DOHH2 (cell line): ENCODE measurements around the gene SLC22A2.
"Not testable (repeated sequence)": the region's sequence is repeated elsewhere in the genome, so short reads cannot be mapped to it uniquely, and the experiment has no call there.

ENCODE experiments used
- H3F3A ChIP-seq: fragments of 200-600 bp; sonication (generic), shearing (Covaris generic); 2 replicates; pipeline ENCODE4 v1.6.0; 2016; ENCODE audit warnings: antibody characterized with exemption, mild to moderate bottlenecking; ENCODE audit not compliant: control insufficient read depth, insufficient read depth
- H3K27ac ChIP-seq: fragments of 200-600 bp; sonication (generic); 2 replicates; pipeline ENCODE4 v1.5.1; 2014; ENCODE audit warnings: low read depth, mild to moderate bottlenecking, low read length, moderate library complexity
- H3K27me3 ChIP-seq: fragments of 200-600 bp; sonication (generic); 2 replicates; pipeline ENCODE4 v1.6.1; 2014; ENCODE audit warnings: mild to moderate bottlenecking, low read length, mixed read lengths; ENCODE audit not compliant: control insufficient read depth
- H3K36me3 ChIP-seq: fragments of 200-600 bp; sonication (generic); 2 replicates; pipeline ENCODE4 v1.6.1; 2014; ENCODE audit warnings: mild to moderate bottlenecking, low read length, moderate library complexity, mixed read lengths; ENCODE audit not compliant: control insufficient read depth
- H3K4me1 ChIP-seq: fragments of 200-600 bp; sonication (generic); 2 replicates; pipeline ENCODE4 v1.6.1; 2014; ENCODE audit warnings: mild to moderate bottlenecking, low read length, mixed read lengths; ENCODE audit not compliant: control insufficient read depth
- H3K4me2 ChIP-seq: fragments of 200-600 bp; sonication (generic); 2 replicates; pipeline ENCODE4 v1.6.0; 2014; ENCODE audit warnings: mild to moderate bottlenecking, low read length, moderate library complexity
- H3K4me3 ChIP-seq: fragments of 200-600 bp; sonication (generic); 2 replicates; pipeline ENCODE4 v1.5.1; 2014; ENCODE audit warnings: mild to moderate bottlenecking, low read length, mixed read lengths
- H3K79me2 ChIP-seq: fragments of 200-600 bp; sonication (generic); 2 replicates; pipeline ENCODE4 v1.6.1; 2014; ENCODE audit warnings: mild to moderate bottlenecking, low read length, mixed read lengths; ENCODE audit not compliant: control insufficient read depth
- H3K9me2 ChIP-seq: fragments of 200-600 bp; sonication (generic); replicated peaks from 2 replicates; pipeline ENCODE4 v1.6.1; 2014; ENCODE audit warnings: mild to moderate bottlenecking, low read length, mixed read lengths; ENCODE audit not compliant: control insufficient read depth
- H3K9me3 ChIP-seq: fragments of 200-600 bp; sonication (generic); 2 replicates; pipeline ENCODE4 v1.6.1; 2014; ENCODE audit warnings: antibody characterized with exemption, low read length, mixed read lengths; ENCODE audit not compliant: control insufficient read depth, insufficient read depth
- H4K20me1 ChIP-seq: fragments of 200-600 bp; sonication (generic); 2 replicates; pipeline ENCODE4 v1.6.0; 2014; ENCODE audit warnings: low read depth, mild to moderate bottlenecking, antibody characterized with exemption, low read length, moderate library complexity; ENCODE audit not compliant: control insufficient read depth, insufficient read depth
- CTCF ChIP-seq: fragments of 200-600 bp; sonication (generic); IDR thresholded peaks from one replicate; pipeline ENCODE4 v1.5.1; 2014; ENCODE audit warnings: antibody characterized with exemption, mild to moderate bottlenecking, low read depth, low read length; ENCODE audit not compliant: poor library complexity, severe bottlenecking
- EZH2phosphoT487 ChIP-seq: fragments of 200-600 bp; sonication (generic); IDR thresholded peaks from 2 replicates; pipeline ENCODE4 v1.6.1; 2017; ENCODE audit warnings: borderline replicate concordance, mild to moderate bottlenecking, antibody characterized with exemption, low read length, moderate library complexity, mixed read lengths

SLC22A2 gene

DNA sequence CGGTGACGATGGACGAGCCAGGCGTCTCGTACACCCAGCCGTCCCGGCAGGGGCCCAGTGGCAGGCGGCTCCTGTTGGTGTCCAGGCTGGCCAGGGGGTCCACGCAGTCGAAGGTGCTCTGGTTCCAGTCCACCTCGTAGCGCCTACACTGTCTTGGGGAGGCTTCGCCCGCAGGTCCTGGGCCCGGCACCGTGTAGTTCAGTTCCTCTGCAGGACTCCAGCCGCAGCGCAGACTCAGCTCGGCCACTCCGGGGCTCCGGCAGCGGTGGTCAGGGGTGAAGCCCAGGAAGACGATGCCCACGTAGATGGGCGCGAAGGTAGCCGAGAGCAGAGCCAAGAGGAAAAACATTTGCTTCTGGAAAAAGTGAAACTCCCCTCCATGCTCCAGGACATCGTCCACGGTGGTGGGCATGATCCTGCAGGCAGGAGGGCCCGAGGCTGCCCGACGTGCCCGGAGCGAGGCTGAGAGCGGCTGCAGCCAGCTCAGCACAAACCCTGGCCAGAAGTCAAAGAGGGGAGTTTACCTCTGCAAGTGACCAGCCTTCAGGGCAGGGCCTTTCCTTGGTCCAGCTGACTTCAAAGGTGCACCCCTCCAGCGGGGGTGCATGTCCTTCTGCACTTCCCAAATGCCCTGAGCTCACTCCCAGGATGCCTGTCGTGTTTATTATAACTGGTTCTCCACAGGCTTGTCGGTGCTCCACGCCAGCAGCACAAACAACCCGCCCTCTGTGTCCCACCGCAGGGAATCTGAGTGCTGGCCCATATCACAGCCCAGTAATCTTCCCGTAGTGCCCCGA lies at the start of gene SLC22A2:
TSS of gene SLC22A2 (minus strand) at position 476 of the 797 bp plus-strand sequence. CDS start at position 412, 64 bp downstream.
- H3K36me3 ChIP-seq = no peaks in the 10 kb centered on the region
- H3K4me3 ChIP-seq = no peak within 1 kb of the TSS
- no peak within 1 kb of the TSS for H3K27ac ChIP-seq
- TF ChIP-seq EZH2phosphoT487 = no peak
- TF ChIP-seq CTCF = no peak
- no peaks in the 10 kb centered on the region for H3K79me2 ChIP-seq
- H3K27me3 ChIP-seq = no peaks in the 10 kb centered on the region
- no peaks in the 10 kb centered on the region for H3K4me1 ChIP-seq
- H3K4me2 ChIP-seq = no peak within 1 kb of the TSS
- H3F3A ChIP-seq = no peaks in the 10 kb centered on the region
- no peaks in the 10 kb centered on the region for H3K9me2 ChIP-seq
- no peaks in the 10 kb centered on the region for H4K20me1 ChIP-seq
- H3K9me3 ChIP-seq = no peaks in the 10 kb centered on the region

DNA sequence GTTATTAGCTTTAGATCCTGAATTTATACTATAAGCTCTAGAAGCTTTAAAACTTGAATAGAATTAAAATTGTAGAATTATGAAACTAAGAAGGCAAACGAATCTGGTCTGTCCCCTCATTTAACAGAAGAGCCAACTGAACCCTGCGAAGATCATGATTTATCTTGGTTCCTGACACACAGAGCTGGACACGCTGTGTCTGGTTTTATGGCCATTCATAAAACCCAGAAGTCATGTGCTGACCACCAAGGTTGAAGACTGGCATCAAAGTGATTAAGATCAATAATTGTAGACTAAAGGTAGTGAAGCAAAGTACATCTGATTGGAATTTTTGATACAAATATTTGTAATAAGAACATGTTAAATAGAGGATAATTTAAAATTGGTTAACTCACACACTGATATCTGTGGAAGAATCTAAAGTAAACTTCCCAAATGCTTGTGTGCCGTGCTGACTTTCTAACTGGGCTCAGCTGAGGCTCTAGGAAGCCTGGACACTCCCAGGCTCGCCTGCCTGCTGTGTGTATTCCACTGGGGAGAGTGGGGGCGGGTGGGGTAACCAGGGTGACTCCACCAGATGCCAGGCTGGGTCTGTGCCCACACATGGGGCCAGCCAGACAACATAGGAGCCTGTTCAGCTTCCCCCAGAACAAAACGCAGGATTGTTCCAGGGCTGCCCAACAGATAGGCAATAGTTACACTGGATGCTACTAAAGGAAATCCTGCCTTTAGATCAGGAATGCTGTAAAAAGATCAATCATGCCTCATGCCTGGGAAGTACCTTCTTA lies 47.5 kb upstream of the SLC22A2 start:
- no peak overlapping the region for H3K4me2 ChIP-seq
- H3K27ac ChIP-seq = no peak overlapping the region
- no peaks in the 10 kb centered on the region for H3K36me3 ChIP-seq
- TF ChIP-seq EZH2phosphoT487 (no peak), CTCF (no peak)
- H3K9me3 ChIP-seq = peaks cover 4% of the 10 kb centered on the region; the same call in 1 of the 2 replicates
- H3K27me3 ChIP-seq = no peaks in the 10 kb centered on the region
- H4K20me1 ChIP-seq = no peaks in the 10 kb centered on the region
- H3F3A ChIP-seq = no peaks in the 10 kb centered on the region
- H3K4me1 ChIP-seq = no peaks in the 10 kb centered on the region
- H3K79me2 ChIP-seq = no peaks in the 10 kb centered on the region
- H3K9me2 ChIP-seq = no peaks in the 10 kb centered on the region
- no peak overlapping the region for H3K4me3 ChIP-seq

- Histone ChIP-seq H3K27ac (no peak overlapping the region), H3K4me2 (no peak overlapping the region), H3F3A (no peaks in the 10 kb centered on the region), H3K4me1 (no peaks in the 10 kb centered on the region), H3K79me2 (no peaks in the 10 kb centered on the region), H3K9me2 (no peaks in the 10 kb centered on the region), H3K4me3 (no peak overlapping the region), H3K9me3 (no peaks in the 10 kb centered on the region), H3K27me3 (no peaks in the 10 kb centered on the region), H3K36me3 (no peaks in the 10 kb centered on the region), H4K20me1 (no peaks in the 10 kb centered on the region)
- TF ChIP-seq EZH2phosphoT487 = no peak
- no peak for TF ChIP-seq CTCF
These were observed 45.2 kb upstream of the SLC22A2 start for GRCh38 chr6:160303806-160304205.

DNA sequence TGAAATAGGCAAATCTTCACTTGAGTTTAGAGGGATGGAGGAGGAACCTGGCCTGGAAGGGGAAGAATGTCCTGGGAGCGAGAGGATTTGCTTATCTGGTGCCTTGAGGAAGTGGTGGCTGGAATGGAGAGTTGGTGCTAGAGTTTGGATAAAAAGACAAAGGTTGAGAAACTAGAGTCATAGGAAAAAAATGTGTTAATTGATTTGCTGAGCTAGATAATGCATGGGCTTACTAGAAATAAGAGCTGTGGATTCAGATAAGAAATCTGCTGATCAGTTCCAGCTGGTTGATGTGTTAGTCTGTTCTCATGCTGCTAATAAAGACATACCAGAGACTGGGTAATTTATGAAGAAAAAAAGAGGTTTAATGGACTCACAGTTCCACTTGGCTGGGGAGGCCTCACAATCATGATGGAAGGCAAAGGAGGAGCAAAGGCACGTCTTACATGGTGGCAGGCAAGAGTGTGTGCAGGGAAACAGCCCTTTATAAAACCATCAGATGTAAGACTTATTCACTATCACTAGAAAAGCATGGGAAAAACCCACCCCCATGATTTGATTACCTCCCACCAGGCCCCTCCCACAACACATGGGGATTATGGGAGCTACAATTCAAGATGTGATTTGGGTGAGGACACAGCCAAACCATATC lies 43.9 kb upstream of the SLC22A2 start:
- H3K4me1 ChIP-seq, H3K9me3 ChIP-seq, H3F3A ChIP-seq, H3K27me3 ChIP-seq, H3K4me2 ChIP-seq, H3K4me3 ChIP-seq, H3K36me3 ChIP-seq, H3K79me2 ChIP-seq, H3K9me2 ChIP-seq, H3K27ac ChIP-seq, H4K20me1 ChIP-seq: not testable (repeated sequence)
